Spleen (tissue), 11 donors: Measurements from ENCODE around the gene MAP2. TPM values are rescaled to one million over a fixed set of nuclear protein-coding genes. Genes with fewer than 3 reads are reported as not detected.

Source experiments
- DNase-seq: peaks from one replicate; pipeline ENCODE4 v3.0.0-alpha.2; 2020
- H3K27ac ChIP-seq, 8 donors: fragments of 200-600 bp; sonication (generic) in 7 of 8; 1 replicate in 4 of 8; 2 replicates in 4 of 8; pipeline versions ENCODE4 v1.5.0 to v1.8.0; 2016 to 2021; ENCODE audit warnings: inconsistent platforms in 4 of 8, mild to moderate bottlenecking in 4 of 8, moderate library complexity in 1 of 8
- H3K27me3 ChIP-seq, 7 donors: fragments of 200-600 bp; sonication (generic) in 6 of 7; replicated peaks in 1 of 7; 1 replicate in 4 of 7; 2 replicates in 3 of 7; pipeline versions ENCODE4 v1.5.0 to v1.8.0; 2016 to 2021; ENCODE audit warnings: inconsistent platforms in 3 of 7, mild to moderate bottlenecking in 1 of 7
- H3K36me3 ChIP-seq, 6 donors: fragments of 200-600 bp; sonication (generic) in 5 of 6; 1 replicate in 4 of 6; 2 replicates in 2 of 6; pipeline versions ENCODE4 v1.5.0 to v1.8.0; 2016 to 2021; ENCODE audit warnings: inconsistent platforms in 2 of 6
- H3K4me1 ChIP-seq, 6 donors: fragments of 200-600 bp; sonication (generic) in 5 of 6; 1 replicate in 3 of 6; 2 replicates in 3 of 6; pipeline versions ENCODE4 v1.5.0 to v1.8.0; 2016 to 2021; ENCODE audit warnings: inconsistent platforms in 3 of 6
- H3K4me3 ChIP-seq, 8 donors: fragments of 200-600 bp; sonication (generic) in 7 of 8; 1 replicate in 4 of 8; 2 replicates in 4 of 8; pipeline versions ENCODE4 v1.5.0 to v1.8.0; 2016 to 2021; ENCODE audit warnings: inconsistent platforms in 4 of 8, mild to moderate bottlenecking in 4 of 8, moderate library complexity in 2 of 8
- H3K9me3 ChIP-seq, 8 donors: fragments of 200-600 bp; sonication (generic) in 7 of 8; 1 replicate in 4 of 8; 2 replicates in 4 of 8; pipeline versions ENCODE4 v1.5.0 to v1.8.0; 2016 to 2021; ENCODE audit warnings: inconsistent platforms in 4 of 8
- POLR2A ChIP-seq, 3 donors: fragments of 450-650 bp; IDR thresholded peaks; one replicate each; pipeline ENCODE4 v1.5.1; 2017; ENCODE audit warnings: antibody characterized with exemption in 3 of 3, mild to moderate bottlenecking in 1 of 3
- POLR2AphosphoS5 ChIP-seq, 3 donors: sonication (generic); formaldehyde crosslinking; IDR thresholded peaks; one replicate each; pipeline ENCODE4 v1.5.1; 2017; ENCODE audit warnings: antibody characterized with exemption in 3 of 3
- WGBS, 5 donors: extraction: QIAGEN DNeasy Blood & Tissue Kit in 3 of 5; methylation state at CpG; one replicate each; pipeline versions ENCODE4 v1.1.5 to v1.1.7; 2013 to 2018; 5-methylcytosine and 5-hydroxymethylcytosine counted together
- intact Hi-C: fragments of 100-400 bp; cut with DNase I; formaldehyde crosslinking; loops from one replicate; pipeline ENCODE4 v1.15.0; 2023; ENCODE audit warnings: low total_unique reads
- polyA plus RNA-seq, 3 donors: library from polyadenylated mRNA; stranded (reverse); fragments of 200-250 nt; gene quantifications; one replicate each; pipeline ENCODE4 v1.2.1, GENCODE V29; 2013
- total RNA-seq, 7 donors: library from RNA; depleted of rRNA in 3 of 7; stranded (reverse); fragments of >200 nt in 3 of 7; fragmentation: NEBNext Ultra II Directional in 4 of 7; extraction: Animal tissue kit (Norgen Biotek cat#: 25700) in 4 of 7; gene quantifications; one replicate each; pipeline versions ENCODE4 v1.1.0 to v1.2.1, GENCODE V29; 2016 to 2021
- TF ChIP-seq, protein P1 (sequence below), 11 experiments: fragments of 200-600 bp in 7 of 11; fragments of 450-650 bp in 4 of 11; sonication (generic) in 4 of 11; IDR thresholded peaks in 8 of 11; conservative IDR thresholded peaks in 3 of 11; 1 replicate in 7 of 11; 2 replicates in 4 of 11; pipeline versions ENCODE4 v1.4.0 to v1.8.0; 2016 to 2021; ENCODE audit warnings: antibody characterized with exemption in 11 of 11, inconsistent platforms in 4 of 11, mild to moderate bottlenecking in 1 of 11
- donor health status: healthy with polysubstance abuse.
- donor health status: DM: no; HTN: no; CAD: no; lungs with moderate emphysema.
- donor health status: DM: no; HTN: no; CAD: no.
- donor health status: Bipolar disorder and iron deficiency.
- donor health status: healthy.
- donor health status: DM: no; HTN: no; CAD: no.
- donor health status: DM: yes; HTN: yes; CAD: no.

MAP2 gene
- total and polyA plus RNA-seq, 10 donors: 0.38 to 5.0 (median 1.9) TPM

- Histone ChIP-seq H3K27ac (no peak overlapping the region), H3K36me3 (no peaks in the 10 kb centered on the region), H3K4me3 (no peak overlapping the region), H3K27me3 (no peaks in the 10 kb centered on the region), H3K4me1 (no peaks in the 10 kb centered on the region), H3K9me3 (no peaks in the 10 kb centered on the region)
- DNase-seq: no peak
- intact Hi-C loops: no loop called here
- TF ChIP-seq, protein P1, sequence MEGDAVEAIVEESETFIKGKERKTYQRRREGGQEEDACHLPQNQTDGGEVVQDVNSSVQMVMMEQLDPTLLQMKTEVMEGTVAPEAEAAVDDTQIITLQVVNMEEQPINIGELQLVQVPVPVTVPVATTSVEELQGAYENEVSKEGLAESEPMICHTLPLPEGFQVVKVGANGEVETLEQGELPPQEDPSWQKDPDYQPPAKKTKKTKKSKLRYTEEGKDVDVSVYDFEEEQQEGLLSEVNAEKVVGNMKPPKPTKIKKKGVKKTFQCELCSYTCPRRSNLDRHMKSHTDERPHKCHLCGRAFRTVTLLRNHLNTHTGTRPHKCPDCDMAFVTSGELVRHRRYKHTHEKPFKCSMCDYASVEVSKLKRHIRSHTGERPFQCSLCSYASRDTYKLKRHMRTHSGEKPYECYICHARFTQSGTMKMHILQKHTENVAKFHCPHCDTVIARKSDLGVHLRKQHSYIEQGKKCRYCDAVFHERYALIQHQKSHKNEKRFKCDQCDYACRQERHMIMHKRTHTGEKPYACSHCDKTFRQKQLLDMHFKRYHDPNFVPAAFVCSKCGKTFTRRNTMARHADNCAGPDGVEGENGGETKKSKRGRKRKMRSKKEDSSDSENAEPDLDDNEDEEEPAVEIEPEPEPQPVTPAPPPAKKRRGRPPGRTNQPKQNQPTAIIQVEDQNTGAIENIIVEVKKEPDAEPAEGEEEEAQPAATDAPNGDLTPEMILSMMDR (IDR thresholded peaks at IDR 0.05 in 8 of 11, conservative IDR thresholded peaks at IDR 0.05 in 3 of 11): no peak
- TF ChIP-seq POLR2AphosphoS5 (IDR thresholded peaks at IDR 0.05) (no peak), POLR2A (IDR thresholded peaks at IDR 0.05) (no peak)
- 53 to 79% (median 76%) methylated on average over 2 of the region's 2 CpGs for WGBS, 5 donors
These were observed 214.5 kb downstream of the MAP2 start for GRCh38 chr2:209638346-209638745.

DNA sequence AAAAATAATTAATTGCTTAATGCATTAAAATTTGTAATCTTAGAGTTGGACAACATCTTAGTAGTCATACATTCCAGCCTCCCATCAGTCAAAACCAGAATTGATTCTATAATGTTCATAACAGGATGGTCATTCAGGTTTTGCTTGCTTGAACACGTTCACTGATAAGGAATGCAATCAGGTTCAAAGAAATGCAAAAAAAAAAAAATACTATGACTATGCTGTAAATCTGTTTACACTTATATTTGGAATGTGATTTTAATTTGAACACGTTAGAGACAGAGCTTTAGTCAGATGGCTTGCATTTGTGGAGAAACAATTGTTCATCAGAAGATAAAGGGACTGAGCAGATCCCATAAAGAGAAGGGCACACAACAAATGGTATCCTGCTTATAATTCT, 216.5 kb downstream of the MAP2 start:
- Histone ChIP-seq H3K4me1 (no peaks in the 10 kb centered on the region), H3K27ac (no peak overlapping the region), H3K4me3 (no peak overlapping the region), H3K9me3 (no peaks in the 10 kb centered on the region), H3K27me3 (no peaks in the 10 kb centered on the region), H3K36me3 (no peaks in the 10 kb centered on the region)
- TF ChIP-seq, protein P1 (IDR thresholded peaks at IDR 0.05 in 8 of 11, conservative IDR thresholded peaks at IDR 0.05 in 3 of 11): no peak
- DNase-seq: no peak
- 60 to 79% (median 66%) methylated on average over 2 of the region's 2 CpGs for WGBS, 5 donors
- intact Hi-C loops: no loop called here

GRCh38 chr2:209642146-209642820, 218.4 kb downstream of the MAP2 start:
- no peak for DNase-seq
- TF ChIP-seq POLR2A (IDR thresholded peaks at IDR 0.05) (no peak), POLR2AphosphoS5 (IDR thresholded peaks at IDR 0.05) (no peak)
- TF ChIP-seq, protein P1 (IDR thresholded peaks at IDR 0.05 in 8 of 11, conservative IDR thresholded peaks at IDR 0.05 in 3 of 11): no peak
- no peaks in the 10 kb centered on the region for H3K9me3 ChIP-seq
- H3K27ac ChIP-seq: no peak overlapping the region
- no peak overlapping the region for H3K4me3 ChIP-seq
- no peaks in the 10 kb centered on the region for H3K4me1 ChIP-seq
- H3K36me3 ChIP-seq: no peaks in the 10 kb centered on the region
- 82 to 87% (median 84%) methylated on average over 3 of the region's 3 CpGs for WGBS, 5 donors
- intact Hi-C loops: no loop called here
- H3K27me3 ChIP-seq: no peaks in the 10 kb centered on the region

- no peaks in the 10 kb centered on the region for H3K27me3 ChIP-seq
- no peaks in the 10 kb centered on the region for H3K36me3 ChIP-seq
- intact Hi-C loops: no loop called here
- no peaks in the 10 kb centered on the region for H3K4me1 ChIP-seq
- H3K9me3 ChIP-seq: no peaks in the 10 kb centered on the region
- DNase-seq: no peak
- H3K4me3 ChIP-seq: no peak overlapping the region
- TF ChIP-seq POLR2A (IDR thresholded peaks at IDR 0.05) (no peak), POLR2AphosphoS5 (IDR thresholded peaks at IDR 0.05) (no peak)
- TF ChIP-seq, protein P1 (IDR thresholded peaks at IDR 0.05 in 8 of 11, conservative IDR thresholded peaks at IDR 0.05 in 3 of 11): no peak
- no peak overlapping the region for H3K27ac ChIP-seq
These were observed 221.0 kb downstream of the MAP2 start for GRCh38 chr2:209644842-209645241.
